Loucy (cell line): ENCODE measurements around the gene PRSS21.
A peak's percentile ranks its signal among the peaks of the same experiment; 100 is the strongest.

Source experiments
- H2AFZ ChIP-seq: fragments of 200-600 bp; sonication (generic); 2 replicates; pipeline ENCODE4 v1.6.0; 2016; ENCODE audit warnings: antibody characterized with exemption, mild to moderate bottlenecking, low read length, moderate library complexity
- H3F3A ChIP-seq: fragments of 200-600 bp; 2 replicates; pipeline ENCODE4 v1.6.0; 2016; ENCODE audit warnings: antibody characterized with exemption, low read depth, mild to moderate bottlenecking
- H3K27me3 ChIP-seq: fragments of 200-600 bp; sonication (generic); 2 replicates; pipeline ENCODE4 v1.6.1; 2014; ENCODE audit warnings: low read length, mild to moderate bottlenecking; ENCODE audit not compliant: insufficient read depth, poor library complexity, severe bottlenecking
- H3K36me3 ChIP-seq: fragments of 200-600 bp; sonication (generic); 2 replicates; pipeline ENCODE4 v1.6.1; 2016; ENCODE audit warnings: low read length; ENCODE audit not compliant: insufficient read depth
- H3K4me1 ChIP-seq: fragments of 200-600 bp; sonication (generic); 2 replicates; pipeline ENCODE4 v1.5.1; 2014; ENCODE audit warnings: low read length, mild to moderate bottlenecking; ENCODE audit not compliant: insufficient read depth, poor library complexity, severe bottlenecking
- H3K4me2 ChIP-seq: fragments of 200-600 bp; sonication (generic); 2 replicates; pipeline ENCODE4 v1.6.0; 2014; ENCODE audit warnings: antibody characterized with exemption, low read length, low read depth, mild to moderate bottlenecking; ENCODE audit not compliant: poor library complexity, severe bottlenecking
- H3K4me3 ChIP-seq: fragments of 200-600 bp; sonication (generic); 2 replicates; pipeline ENCODE4 v1.5.1; 2014; ENCODE audit warnings: low read length, mild to moderate bottlenecking, mixed read lengths; ENCODE audit not compliant: poor library complexity, severe bottlenecking
- H3K79me2 ChIP-seq: fragments of 200-600 bp; sonication (generic); 2 replicates; pipeline ENCODE4 v1.6.1; 2014; ENCODE audit warnings: low read length; ENCODE audit not compliant: insufficient read depth
- H3K9ac ChIP-seq: fragments of 200-600 bp; sonication (generic); 2 replicates; pipeline ENCODE4 v1.6.0; 2014; ENCODE audit warnings: mild to moderate bottlenecking, low read depth, low read length, moderate library complexity; ENCODE audit not compliant: poor library complexity, severe bottlenecking
- H3K9me2 ChIP-seq: fragments of 200-600 bp; sonication (generic); replicated peaks from 2 replicates; pipeline ENCODE4 v1.6.1; 2016; ENCODE audit warnings: low read depth, low read length, mixed read lengths
- H3K9me3 ChIP-seq: fragments of 200-600 bp; sonication (generic); 2 replicates; pipeline ENCODE4 v1.6.1; 2014; ENCODE audit warnings: mild to moderate bottlenecking, antibody characterized with exemption, low read length, low read depth; ENCODE audit not compliant: insufficient read depth
- H4K20me1 ChIP-seq: fragments of 200-600 bp; sonication (generic); 2 replicates; pipeline ENCODE4 v1.6.0; 2014; ENCODE audit warnings: antibody characterized with exemption, low read length, mild to moderate bottlenecking; ENCODE audit not compliant: insufficient read depth, poor library complexity, severe bottlenecking
- CTCF ChIP-seq: fragments of 200-600 bp; sonication (generic); conservative IDR thresholded peaks from 2 replicates; pipeline ENCODE4 v1.5.1; 2014; ENCODE audit warnings: mild to moderate bottlenecking, antibody characterized with exemption, low read length
- EZH2phosphoT487 ChIP-seq: fragments of 200-600 bp; IDR thresholded peaks from 2 replicates; pipeline ENCODE4 v1.6.1; 2018; ENCODE audit warnings: antibody characterized with exemption, mild to moderate bottlenecking, moderate library complexity, borderline replicate concordance

The PRSS21 gene

GRCh38 chr16:2867661-2867986 is 50.6 kb downstream of the PRSS21 start:
- no peaks in the 10 kb centered on the region for H3K9me3 ChIP-seq
- peak overlapping the region; percentile 89 for H3K9ac ChIP-seq
- no peaks in the 10 kb centered on the region for H3K9me2 ChIP-seq
- H3F3A ChIP-seq: no peaks in the 10 kb centered on the region
- no peaks in the 10 kb centered on the region for H3K79me2 ChIP-seq
- peak overlapping the region; percentile 91 for H2AFZ ChIP-seq
- H3K4me2 ChIP-seq: peak overlapping the region; percentile 87
- no peaks in the 10 kb centered on the region for H4K20me1 ChIP-seq
- no peaks in the 10 kb centered on the region for H3K27me3 ChIP-seq
- H3K4me3 ChIP-seq: peak overlapping the region; percentile 88
- TF ChIP-seq EZH2phosphoT487 (no peak), CTCF (no peak)
- H3K4me1 ChIP-seq: peaks cover 4% of the 10 kb centered on the region
- no peaks in the 10 kb centered on the region for H3K36me3 ChIP-seq

GRCh38 chr16:2867987-2868789 is 51.2 kb downstream of the PRSS21 start:
- H3K9ac ChIP-seq: peak overlapping the region; percentile 89
- peaks cover 4% of the 10 kb centered on the region for H3K4me1 ChIP-seq
- no peaks in the 10 kb centered on the region for H3K36me3 ChIP-seq
- no peaks in the 10 kb centered on the region for H3K79me2 ChIP-seq
- H3K4me2 ChIP-seq: peak overlapping the region; percentile 87
- peak overlapping the region; percentile 91 for H2AFZ ChIP-seq
- no peaks in the 10 kb centered on the region for H3F3A ChIP-seq
- H3K27me3 ChIP-seq: no peaks in the 10 kb centered on the region
- TF ChIP-seq CTCF: peak; percentile 67
- TF ChIP-seq EZH2phosphoT487: no peak
- H3K4me3 ChIP-seq: peak overlapping the region; percentile 88
- no peaks in the 10 kb centered on the region for H4K20me1 ChIP-seq
- H3K9me2 ChIP-seq: no peaks in the 10 kb centered on the region
- H3K9me3 ChIP-seq: no peaks in the 10 kb centered on the region
